Hepatocyte (in vitro differentiated cells): ENCODE measurements around the gene SOST. TPM values are rescaled to one million over a fixed set of nuclear protein-coding genes. Genes with fewer than 3 reads are reported as not detected.

Experiments used
- DNase-seq: peaks from one replicate; pipeline ENCODE4 v3.0.0-alpha.2; 2016; ENCODE audit warnings: low spot score
- H2AFZ ChIP-seq: fragments of 200-600 bp; sonication (generic); 2 replicates; pipeline ENCODE4 v1.6.0; 2016; ENCODE audit warnings: antibody characterized with exemption, mild to moderate bottlenecking
- H3K27ac ChIP-seq: fragments of 200-600 bp; sonication (generic); 2 replicates; pipeline ENCODE4 v1.5.1; 2016; ENCODE audit warnings: mild to moderate bottlenecking
- H3K27me3 ChIP-seq: fragments of 200-600 bp; sonication (generic); 2 replicates; pipeline ENCODE4 v1.6.1; 2016
- H3K36me3 ChIP-seq: fragments of 200-600 bp; sonication (generic); replicated peaks from 2 replicates; pipeline ENCODE4 v1.5.1; 2016; ENCODE audit warnings: low read depth; ENCODE audit not compliant: insufficient read depth
- H3K4me1 ChIP-seq: fragments of 200-600 bp; sonication (generic); 2 replicates; pipeline ENCODE4 v1.5.1; 2016; ENCODE audit warnings: mild to moderate bottlenecking, moderate library complexity; ENCODE audit not compliant: insufficient read depth
- H3K4me2 ChIP-seq: fragments of 200-600 bp; sonication (generic); 2 replicates; pipeline ENCODE4 v1.6.0; 2016
- H3K4me3 ChIP-seq: fragments of 200-600 bp; sonication (generic); 2 replicates; pipeline ENCODE4 v1.5.1; 2016; ENCODE audit warnings: mild to moderate bottlenecking
- H3K79me2 ChIP-seq: fragments of 200-600 bp; sonication (generic); 2 replicates; pipeline ENCODE4 v1.6.0; 2017; ENCODE audit warnings: mild to moderate bottlenecking
- H3K9me2 ChIP-seq: fragments of 200-600 bp; sonication (generic); replicated peaks from 2 replicates; pipeline ENCODE4 v1.6.0; 2017; ENCODE audit warnings: mild to moderate bottlenecking; ENCODE audit not compliant: insufficient read depth
- H3K9me3 ChIP-seq: fragments of 200-600 bp; sonication (generic); 2 replicates; pipeline ENCODE4 v1.5.1; 2016; ENCODE audit warnings: low read depth, mild to moderate bottlenecking
- H4K20me1 ChIP-seq: fragments of 200-600 bp; sonication (generic); 2 replicates; pipeline ENCODE4 v1.6.0; 2016; ENCODE audit warnings: mild to moderate bottlenecking; ENCODE audit not compliant: insufficient read depth, poor library complexity, severe bottlenecking
- CTCF ChIP-seq: fragments of 200-600 bp; sonication (generic); IDR thresholded peaks from 2 replicates; pipeline ENCODE4 v1.5.1; 2016; ENCODE audit warnings: antibody characterized with exemption, mild to moderate bottlenecking; ENCODE audit not compliant: poor library complexity
- EZH2 ChIP-seq: fragments of 200-600 bp; sonication (generic); IDR thresholded peaks from 2 replicates; pipeline ENCODE4 v1.6.1; 2016; ENCODE audit warnings: antibody characterized with exemption, mild to moderate bottlenecking, borderline replicate concordance
- EZH2phosphoT487 ChIP-seq: fragments of 200-600 bp; sonication (generic); IDR thresholded peaks from one replicate; pipeline ENCODE4 v1.6.1; 2018; ENCODE audit warnings: antibody characterized with exemption, mild to moderate bottlenecking, low read depth, moderate library complexity; ENCODE audit not compliant: unreplicated experiment, severe bottlenecking
- WGBS: methylation state at CpG from one replicate; pipeline ENCODE4 v1.1.6; 2016; ENCODE audit warnings: low lambda C conversion rate; ENCODE audit errors: missing lambda C conversion rate; 5-methylcytosine and 5-hydroxymethylcytosine counted together
- polyA plus RNA-seq: library from polyadenylated mRNA; unstranded; fragments of >200 nt; fragmentation: Nextera tagmentation; extraction: Ambion mirVana; gene quantifications from 2 replicates; pipeline ENCODE4 v1.2.1, GENCODE V29; 2016
- total RNA-seq: library from RNA; depleted of rRNA; stranded (reverse); fragments of >200 nt; gene quantifications from 2 replicates; pipeline ENCODE4 v1.2.3, GENCODE V29; 2014

SOST gene
- total and polyA plus RNA-seq, 2 experiments from 2014 or later = not detected

- no peak for DNase-seq
- 80% methylated on average over 9 of the region's 9 CpGs for WGBS
- TF ChIP-seq EZH2 = no peak
- H3K9me2 ChIP-seq = no peaks in the 10 kb centered on the region
- H3K4me3 ChIP-seq = no peak overlapping the region
- peaks cover 16% of the 10 kb centered on the region for H3K79me2 ChIP-seq
- H4K20me1 ChIP-seq = no peaks in the 10 kb centered on the region
- H3K9me3 ChIP-seq = no peaks in the 10 kb centered on the region
- peaks cover 4% of the 10 kb centered on the region for H3K36me3 ChIP-seq
- H3K27me3 ChIP-seq = no peaks in the 10 kb centered on the region
- H2AFZ ChIP-seq = no peak overlapping the region
- no peak overlapping the region for H3K4me2 ChIP-seq
- no peak overlapping the region for H3K27ac ChIP-seq
- H3K4me1 ChIP-seq = peaks cover 17% of the 10 kb centered on the region
Measured at GRCh38 chr17:43771463-43771862, 12.9 kb upstream of the SOST start.

GRCh38 chr17:43770957-43771356 is 12.4 kb upstream of the SOST start:
- WGBS = 89% methylated on average over 2 of the region's 2 CpGs
- Histone ChIP-seq H3K9me2 (no peaks in the 10 kb centered on the region), H2AFZ (no peak overlapping the region), H3K79me2 (peaks cover 11% of the 10 kb centered on the region), H3K4me1 (peaks cover 17% of the 10 kb centered on the region), H3K36me3 (peaks cover 4% of the 10 kb centered on the region), H3K9me3 (no peaks in the 10 kb centered on the region), H4K20me1 (no peaks in the 10 kb centered on the region), H3K4me3 (no peak overlapping the region), H3K27me3 (no peaks in the 10 kb centered on the region), H3K4me2 (no peak overlapping the region), H3K27ac (no peak overlapping the region)
- no peak for DNase-seq
- TF ChIP-seq EZH2 (no peak), EZH2phosphoT487 (no peak), CTCF (no peak)

GRCh38 chr17:43769859-43770258 is 11.3 kb upstream of the SOST start:
- over 99% methylated on average over 11 of the region's 11 CpGs for WGBS
- Histone ChIP-seq H4K20me1 (no peaks in the 10 kb centered on the region), H3K27me3 (no peaks in the 10 kb centered on the region), H3K4me1 (peaks cover 17% of the 10 kb centered on the region), H2AFZ (no peak overlapping the region), H3K27ac (no peak overlapping the region), H3K9me2 (no peaks in the 10 kb centered on the region), H3K4me3 (no peak overlapping the region), H3K79me2 (peaks cover under 1% of the 10 kb centered on the region), H3K36me3 (peaks cover 4% of the 10 kb centered on the region), H3K9me3 (no peaks in the 10 kb centered on the region), H3K4me2 (no peak overlapping the region)
- DNase-seq = no peak
- TF ChIP-seq EZH2 = no peak
- TF ChIP-seq EZH2phosphoT487 = no peak
- no peak for TF ChIP-seq CTCF

- Histone ChIP-seq H3K4me3 (no peak overlapping the region), H3K27me3 (no peaks in the 10 kb centered on the region), H4K20me1 (no peaks in the 10 kb centered on the region), H3K79me2 (no peaks in the 10 kb centered on the region), H3K4me2 (no peak overlapping the region), H3K9me2 (no peaks in the 10 kb centered on the region), H3K27ac (no peak overlapping the region), H3K9me3 (no peaks in the 10 kb centered on the region), H3K4me1 (peaks cover 17% of the 10 kb centered on the region), H3K36me3 (peaks cover 4% of the 10 kb centered on the region), H2AFZ (no peak overlapping the region)
- TF ChIP-seq EZH2phosphoT487 = no peak
- TF ChIP-seq CTCF = no peak
- TF ChIP-seq EZH2 = no peak
- 97% methylated on average over 16 of the region's 16 CpGs for WGBS
- DNase-seq = no peak
Measured at GRCh38 chr17:43769426-43769825, 10.8 kb upstream of the SOST start.
